OCI-LY3 (cell line): ENCODE measurements around the gene FILIP1L.

ENCODE experiments used
- H2AFZ ChIP-seq: fragments of 200-600, 300-600 bp; shearing (Covaris generic); 2 replicates; pipeline ENCODE4 v1.6.0; 2014; ENCODE audit warnings: antibody characterized with exemption, low read depth, low read length
- H3K27ac ChIP-seq: fragments of 200-600, 300-600 bp; sonication (generic); 2 replicates; pipeline ENCODE4 v1.5.1; 2014; ENCODE audit warnings: mild to moderate bottlenecking, low read length, moderate library complexity, mixed read lengths
- H3K27me3 ChIP-seq: fragments of 200-600, 300-600 bp; sonication (generic); 2 replicates; pipeline ENCODE4 v1.6.1; 2014; ENCODE audit warnings: low read depth, low read length, mixed read lengths
- H3K36me3 ChIP-seq: fragments of 200-600, 300-600 bp; sonication (generic); replicated peaks from 2 replicates; pipeline ENCODE3; 2014; ENCODE audit warnings: low read depth, low read length, mixed read lengths
- H3K4me1 ChIP-seq: fragments of 300-600, 200-600 bp; sonication (generic); 2 replicates; pipeline ENCODE4 v1.6.1; 2014; ENCODE audit warnings: low read length, mixed read lengths
- H3K4me2 ChIP-seq: fragments of 200-600, 300-600 bp; sonication (generic); 2 replicates; pipeline ENCODE4 v1.6.1; 2014; ENCODE audit warnings: low read length, mixed read lengths
- H3K4me3 ChIP-seq: fragments of 300-600, 200-600 bp; sonication (generic); 2 replicates; pipeline ENCODE4 v1.5.1; 2014; ENCODE audit warnings: antibody characterized with exemption, mild to moderate bottlenecking, low read length, moderate library complexity
- H3K79me2 ChIP-seq: fragments of 300-600, 200-600 bp; shearing (Covaris generic); 2 replicates; pipeline ENCODE4 v1.6.1; 2014; ENCODE audit warnings: mild to moderate bottlenecking, low read length, mixed read lengths
- H3K9ac ChIP-seq: fragments of 300-600, 200-600 bp; shearing (Covaris generic); 2 replicates; pipeline ENCODE4 v1.6.0; 2014; ENCODE audit warnings: mild to moderate bottlenecking, low read length, moderate library complexity
- H3K9me3 ChIP-seq: fragments of 200-600, 300-600 bp; shearing (Covaris generic); 2 replicates; pipeline ENCODE4 v1.6.1; 2014; ENCODE audit warnings: low read length, mixed read lengths; ENCODE audit not compliant: insufficient read depth
- H4K20me1 ChIP-seq: fragments of 200-600, 300-600 bp; sonication (generic); 2 replicates; pipeline ENCODE4 v1.6.1; 2016; ENCODE audit warnings: low read length, mixed read lengths; ENCODE audit not compliant: insufficient read depth
- EZH2phosphoT487 ChIP-seq: fragments of 200-600 bp; shearing (Covaris generic); IDR thresholded peaks from 2 replicates; pipeline ENCODE4 v1.6.1; 2018; ENCODE audit warnings: antibody characterized with exemption, mixed run types, low read depth
- TF ChIP-seq, protein P1 (sequence below): fragments of 200-600, 300-600 bp; sonication (generic); IDR thresholded peaks from 2 replicates; pipeline ENCODE4 v1.5.1; 2014; ENCODE audit warnings: antibody characterized with exemption, low read length, low read depth

The FILIP1L gene

DNA sequence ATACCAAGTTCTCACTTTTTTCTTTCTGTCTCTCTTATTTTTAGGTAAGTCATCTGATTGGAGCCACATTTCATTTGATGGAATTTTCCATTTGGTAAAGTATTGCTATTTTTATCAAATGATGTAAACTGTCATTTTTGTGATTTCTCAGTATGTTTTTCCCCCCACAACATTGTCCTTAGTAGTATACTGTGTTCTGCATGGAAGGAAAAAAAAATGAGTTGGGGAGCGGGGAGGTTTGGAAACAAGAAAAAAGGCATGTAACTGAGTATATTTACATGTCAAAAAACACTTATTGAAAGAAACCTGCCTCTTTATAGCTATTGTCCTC is 104.2 kb downstream of the FILIP1L start:
- Histone ChIP-seq H3K9me3 (no peaks in the 10 kb centered on the region), H3K4me2 (no peak overlapping the region), H2AFZ (no peak overlapping the region), H3K36me3 (no peaks in the 10 kb centered on the region), H4K20me1 (no peaks in the 10 kb centered on the region), H3K9ac (no peak overlapping the region), H3K4me1 (peaks cover 5% of the 10 kb centered on the region), H3K27ac (no peak overlapping the region), H3K4me3 (no peak overlapping the region), H3K27me3 (no peaks in the 10 kb centered on the region), H3K79me2 (peaks cover 3% of the 10 kb centered on the region; the same call in 1 of the 2 replicates)
- TF ChIP-seq EZH2phosphoT487: no peak
- TF ChIP-seq, protein P1, sequence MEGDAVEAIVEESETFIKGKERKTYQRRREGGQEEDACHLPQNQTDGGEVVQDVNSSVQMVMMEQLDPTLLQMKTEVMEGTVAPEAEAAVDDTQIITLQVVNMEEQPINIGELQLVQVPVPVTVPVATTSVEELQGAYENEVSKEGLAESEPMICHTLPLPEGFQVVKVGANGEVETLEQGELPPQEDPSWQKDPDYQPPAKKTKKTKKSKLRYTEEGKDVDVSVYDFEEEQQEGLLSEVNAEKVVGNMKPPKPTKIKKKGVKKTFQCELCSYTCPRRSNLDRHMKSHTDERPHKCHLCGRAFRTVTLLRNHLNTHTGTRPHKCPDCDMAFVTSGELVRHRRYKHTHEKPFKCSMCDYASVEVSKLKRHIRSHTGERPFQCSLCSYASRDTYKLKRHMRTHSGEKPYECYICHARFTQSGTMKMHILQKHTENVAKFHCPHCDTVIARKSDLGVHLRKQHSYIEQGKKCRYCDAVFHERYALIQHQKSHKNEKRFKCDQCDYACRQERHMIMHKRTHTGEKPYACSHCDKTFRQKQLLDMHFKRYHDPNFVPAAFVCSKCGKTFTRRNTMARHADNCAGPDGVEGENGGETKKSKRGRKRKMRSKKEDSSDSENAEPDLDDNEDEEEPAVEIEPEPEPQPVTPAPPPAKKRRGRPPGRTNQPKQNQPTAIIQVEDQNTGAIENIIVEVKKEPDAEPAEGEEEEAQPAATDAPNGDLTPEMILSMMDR: no peak

DNA sequence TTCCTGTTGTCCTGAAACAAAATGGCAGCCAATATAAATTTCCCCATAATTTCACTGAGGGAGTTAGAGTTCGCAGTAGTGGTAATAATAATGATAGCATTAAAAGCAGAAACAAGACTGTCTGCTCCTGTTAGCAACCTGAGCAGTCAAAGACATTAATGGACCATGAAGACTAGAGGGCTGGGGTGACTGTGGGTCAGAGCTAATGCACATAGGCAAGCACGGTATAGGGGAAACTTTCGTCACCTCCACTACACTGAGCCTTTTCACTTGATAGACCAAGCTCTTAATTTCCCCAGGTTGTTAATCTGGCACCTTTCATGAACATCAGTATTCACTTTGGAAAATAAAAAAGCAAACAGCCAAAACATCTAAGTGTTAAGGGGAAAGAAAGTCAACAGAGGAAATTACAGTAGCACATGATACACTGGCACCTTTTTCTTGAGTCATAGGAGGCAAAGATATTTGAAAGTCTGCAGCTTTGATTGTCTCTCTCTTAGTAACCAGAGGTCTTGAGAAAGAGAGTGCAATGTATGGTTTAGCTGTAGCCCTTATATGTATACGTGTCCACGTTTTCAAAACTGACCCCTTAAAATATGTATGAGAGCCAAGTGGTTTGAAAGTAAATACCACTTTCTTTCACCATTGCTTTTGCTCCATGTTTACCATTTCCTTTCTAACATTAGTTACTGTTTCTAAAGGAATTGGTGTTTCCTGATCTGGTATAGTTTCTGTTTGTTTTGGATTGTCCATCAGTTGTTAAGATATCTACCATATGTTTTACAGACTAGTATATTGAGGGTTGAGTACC is 104.8 kb downstream of the FILIP1L start:
- no peaks in the 10 kb centered on the region for H3K9me3 ChIP-seq
- H3K4me2 ChIP-seq: no peak overlapping the region
- H3K9ac ChIP-seq: no peak overlapping the region
- H3K27ac ChIP-seq: no peak overlapping the region
- TF ChIP-seq, protein P1: no peak
- TF ChIP-seq EZH2phosphoT487: no peak
- H3K36me3 ChIP-seq: no peaks in the 10 kb centered on the region
- H3K79me2 ChIP-seq: peaks cover 8% of the 10 kb centered on the region; the same call in 1 of the 2 replicates
- peaks cover 8% of the 10 kb centered on the region for H3K4me1 ChIP-seq
- H3K4me3 ChIP-seq: no peak overlapping the region
- no peak overlapping the region for H2AFZ ChIP-seq
- no peaks in the 10 kb centered on the region for H3K27me3 ChIP-seq
- H4K20me1 ChIP-seq: peaks cover under 1% of the 10 kb centered on the region; the same call in 1 of the 2 replicates

DNA sequence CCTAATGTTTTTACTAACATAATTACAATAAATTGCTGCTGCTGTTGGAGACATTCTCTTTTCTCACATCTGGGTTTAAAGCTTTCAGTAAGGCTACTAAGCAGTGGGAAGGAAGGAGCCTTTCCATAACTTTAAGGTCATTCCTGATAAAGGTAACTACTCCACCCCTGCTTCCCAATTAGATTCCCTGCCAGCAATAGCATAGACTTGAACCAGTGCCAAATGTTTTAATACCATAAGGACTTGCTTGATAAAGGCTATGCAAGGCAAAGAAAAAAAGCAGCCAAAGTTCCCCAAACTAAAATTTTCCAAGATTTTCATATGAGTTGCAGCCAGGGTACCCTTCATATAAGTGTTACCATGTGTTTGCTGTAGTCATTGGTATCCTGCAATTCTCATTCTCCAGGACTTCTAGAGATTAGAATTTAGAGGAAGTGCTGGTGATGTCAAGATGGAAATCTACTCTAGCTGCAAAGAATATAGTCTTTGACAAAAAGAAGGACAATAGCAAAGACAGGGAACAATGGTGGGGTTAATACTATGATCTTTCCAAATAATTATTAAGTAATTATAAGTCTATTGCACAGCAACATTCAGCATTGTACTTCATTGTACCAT is 106.1 kb downstream of the FILIP1L start:
- Histone ChIP-seq H3K9ac (no peak overlapping the region), H3K27ac (no peak overlapping the region), H4K20me1 (peaks cover 4% of the 10 kb centered on the region; the same call in 1 of the 2 replicates), H2AFZ (no peak overlapping the region), H3K9me3 (no peaks in the 10 kb centered on the region), H3K36me3 (no peaks in the 10 kb centered on the region), H3K4me3 (no peak overlapping the region), H3K4me2 (no peak overlapping the region), H3K27me3 (no peaks in the 10 kb centered on the region), H3K79me2 (peaks cover 10% of the 10 kb centered on the region; the same call in 1 of the 2 replicates), H3K4me1 (peaks cover 21% of the 10 kb centered on the region)
- TF ChIP-seq, protein P1: no peak
- no peak for TF ChIP-seq EZH2phosphoT487

DNA sequence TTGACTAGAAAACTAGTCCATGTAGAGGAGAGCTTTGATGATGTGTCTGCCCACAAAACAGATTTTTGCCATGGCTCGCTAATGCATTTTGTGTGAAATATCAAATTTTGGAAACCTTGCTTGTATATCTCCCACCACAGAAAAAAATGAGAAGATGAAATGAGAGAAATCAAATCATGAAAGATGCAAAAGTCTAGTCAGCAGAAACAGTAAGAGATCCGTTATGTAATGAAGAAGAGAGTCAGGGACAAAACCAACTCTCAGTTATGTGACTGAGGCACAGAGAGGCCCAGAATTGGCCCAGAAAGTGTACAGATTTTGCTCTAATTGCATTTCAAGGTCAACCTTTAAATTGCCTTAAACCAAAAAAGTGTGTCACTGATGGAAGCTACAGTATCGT is 107.0 kb downstream of the FILIP1L start:
- TF ChIP-seq, protein P1: no peak
- no peak for TF ChIP-seq EZH2phosphoT487
- Histone ChIP-seq H3K4me2 (no peak overlapping the region), H3K79me2 (peaks cover 10% of the 10 kb centered on the region; the same call in 1 of the 2 replicates), H3K4me1 (peaks cover 29% of the 10 kb centered on the region), H4K20me1 (peaks cover 4% of the 10 kb centered on the region; the same call in 1 of the 2 replicates), H3K4me3 (no peak overlapping the region), H3K36me3 (no peaks in the 10 kb centered on the region), H3K27me3 (no peaks in the 10 kb centered on the region), H3K9ac (no peak overlapping the region), H3K27ac (no peak overlapping the region), H3K9me3 (no peaks in the 10 kb centered on the region), H2AFZ (no peak overlapping the region)
